HG02763 (cell line): ENCODE measurements around the gene AUTS2.
"Not testable (repeated sequence)": the region's sequence is repeated elsewhere in the genome, so short reads cannot be mapped to it uniquely, and the experiment has no call there.

Experiments used
- ATAC-seq: cut with Tn5 transposase; IDR thresholded peaks from one replicate; pipeline ENCODE4 v1.9.1; 2021; ENCODE audit warnings: mild to moderate bottlenecking, moderate library complexity; ENCODE audit not compliant: unreplicated experiment

AUTS2 gene

GRCh38 chr7:70263471-70264255 is 665.4 kb downstream of the AUTS2 start:
- no peak for ATAC-seq

- ATAC-seq, result no peak
These were observed 667.9 kb downstream of the AUTS2 start for GRCh38 chr7:70266186-70266585.

GRCh38 chr7:70267381-70268120 is 669.3 kb downstream of the AUTS2 start:
- no peak for ATAC-seq

GRCh38 chr7:70268179-70268578 is 669.9 kb downstream of the AUTS2 start:
- no peak for ATAC-seq

GRCh38 chr7:70270149-70270548 is 671.9 kb downstream of the AUTS2 start:
- no peak for ATAC-seq

- ATAC-seq, result no peak
These were observed 673.4 kb downstream of the AUTS2 start for GRCh38 chr7:70271617-70272081.

GRCh38 chr7:70275570-70275969 is 677.3 kb downstream of the AUTS2 start:
- ATAC-seq, result not testable (repeated sequence)

- ATAC-seq, result no peak
These were observed 686.9 kb downstream of the AUTS2 start for GRCh38 chr7:70285187-70285586.

- ATAC-seq, result no peak
These were observed 687.6 kb downstream of the AUTS2 start for GRCh38 chr7:70285854-70286253.

- ATAC-seq, result no peak
These were observed 690.6 kb downstream of the AUTS2 start for GRCh38 chr7:70288781-70289456.

GRCh38 chr7:70292716-70293115 is 694.4 kb downstream of the AUTS2 start:
- no peak for ATAC-seq

GRCh38 chr7:70294211-70294911 is 696.1 kb downstream of the AUTS2 start:
- no peak for ATAC-seq

GRCh38 chr7:70298780-70299471 is 700.7 kb downstream of the AUTS2 start:
- ATAC-seq, result no peak

GRCh38 chr7:70299472-70299807 is 701.2 kb downstream of the AUTS2 start:
- no peak for ATAC-seq

- no peak for ATAC-seq
These were observed 703.5 kb downstream of the AUTS2 start for GRCh38 chr7:70301673-70302185.

GRCh38 chr7:70303309-70303708 is 705.0 kb downstream of the AUTS2 start:
- no peak for ATAC-seq

GRCh38 chr7:70303780-70304179 is 705.5 kb downstream of the AUTS2 start:
- ATAC-seq, result no peak

GRCh38 chr7:70306173-70306572 is 707.9 kb downstream of the AUTS2 start:
- ATAC-seq, result no peak

GRCh38 chr7:70307544-70308106 is 709.4 kb downstream of the AUTS2 start:
- no peak for ATAC-seq

GRCh38 chr7:70312336-70312735 is 714.1 kb downstream of the AUTS2 start:
- ATAC-seq, result no peak
